Renal pelvis (tissue), 4 donors: ENCODE measurements around the gene NEK9. TPM values are rescaled to one million over a fixed set of nuclear protein-coding genes. Genes with fewer than 3 reads are reported as not detected.

ENCODE experiments used
- DNase-seq: peaks from one replicate; pipeline ENCODE4 v3.0.0-alpha.2; 2013
- polyA plus RNA-seq, 3 donors: library from polyadenylated mRNA; unstranded; fragments of 120-200 nt; gene quantifications; one replicate each; pipeline ENCODE4 v1.2.1, GENCODE V29; 2013; ENCODE audit not compliant: insufficient read length in 3 of 3

NEK9 gene
- polyA plus RNA-seq, 3 donors = 125 to 148 (median 138) TPM

GRCh38 chr14:75044322-75044721 is 82.5 kb downstream of the NEK9 start:
- no peak for DNase-seq

GRCh38 chr14:75042035-75042434 is 84.8 kb downstream of the NEK9 start:
- DNase-seq = no peak

- DNase-seq = no peak
Observed at GRCh38 chr14:75041613-75042012, 85.2 kb downstream of the NEK9 start.

GRCh38 chr14:75040959-75041358 is 85.9 kb downstream of the NEK9 start:
- no peak for DNase-seq

GRCh38 chr14:75040507-75040906 is 86.3 kb downstream of the NEK9 start:
- no peak for DNase-seq

GRCh38 chr14:75032939-75033338 is 93.9 kb downstream of the NEK9 start:
- DNase-seq = no peak

GRCh38 chr14:75030147-75030546 is 96.7 kb downstream of the NEK9 start:
- DNase-seq = no peak

Other genes starting within 250 kb of the NEK9 start
- gene DLST, start 245.1 kb downstream of the NEK9 start, polyA plus RNA-seq = 100 to 1,000 TPM; 112 to 135 (median 134) TPM
- 1 to 10 TPM in 2 of 3 donors, under 1 TPM in 1; 0.71 to 1.9 (median 1.9) TPM for gene RPS6KL1, start 203.8 kb downstream of the NEK9 start, polyA plus RNA-seq
- gene PGF, start 171.5 kb downstream of the NEK9 start, polyA plus RNA-seq = 10 to 100 TPM in 1 of 3 donors, 1 to 10 TPM in 2; 7.2 to 11.4 (median 9.1) TPM
- gene EIF2B2, start 124.1 kb downstream of the NEK9 start, polyA plus RNA-seq = 10 to 100 TPM; 60.2 to 68.0 (median 64.8) TPM
- 10 to 100 TPM; 34.9 to 44.2 (median 43.0) TPM for gene MLH3, start 75.6 kb downstream of the NEK9 start, polyA plus RNA-seq
- 10 to 100 TPM; 26.0 to 56.2 (median 43.5) TPM for gene ACYP1, start 63.0 kb downstream of the NEK9 start, polyA plus RNA-seq
- gene ZC2HC1C, start 57.4 kb downstream of the NEK9 start, polyA plus RNA-seq = 10 to 100 TPM in 1 of 3 donors, 1 to 10 TPM in 2; 6.1 to 11.1 (median 9.4) TPM
- gene TMED10, start 49.6 kb upstream of the NEK9 start, polyA plus RNA-seq = 100 to 1,000 TPM; 225 to 251 (median 250) TPM
- gene FOS, start 151.8 kb upstream of the NEK9 start, polyA plus RNA-seq = 100 to 1,000 TPM in 2 of 3 donors, 10 to 100 TPM in 1; 75.8 to 143 (median 116) TPM